Measurements from ENCODE around the gene SASS6. TPM values are rescaled to one million over a fixed set of nuclear protein-coding genes. Genes with fewer than 3 reads are reported as not detected.

Gene SASS6
- total RNA-seq, 6 experiments from 2014 or later: 2.8 to 4.8 (median 4.2) TPM

- H3K27me3 Mint-ChIP-seq (ENCODE audit: insufficient read depth): no peaks in the 10 kb centered on the region; the same call in 1 of the 2 replicates
- no peaks in the 10 kb centered on the region for H3K9me3 Mint-ChIP-seq
- H3K27ac Mint-ChIP-seq: no peak overlapping the region
- H3K4me1 Mint-ChIP-seq (ENCODE audit: low read depth): no peaks in the 10 kb centered on the region
- H3K4me3 Mint-ChIP-seq: no peak overlapping the region
- no peaks in the 10 kb centered on the region for H3K36me3 Mint-ChIP-seq (ENCODE audit: low read depth)
- TF ChIP-seq CTCF (IDR thresholded peaks at IDR 0.05): no peak
- DNase-seq: no peak
These were observed 31.5 kb upstream of the SASS6 start for GRCh38 chr1:100164216-100164615.

DNA sequence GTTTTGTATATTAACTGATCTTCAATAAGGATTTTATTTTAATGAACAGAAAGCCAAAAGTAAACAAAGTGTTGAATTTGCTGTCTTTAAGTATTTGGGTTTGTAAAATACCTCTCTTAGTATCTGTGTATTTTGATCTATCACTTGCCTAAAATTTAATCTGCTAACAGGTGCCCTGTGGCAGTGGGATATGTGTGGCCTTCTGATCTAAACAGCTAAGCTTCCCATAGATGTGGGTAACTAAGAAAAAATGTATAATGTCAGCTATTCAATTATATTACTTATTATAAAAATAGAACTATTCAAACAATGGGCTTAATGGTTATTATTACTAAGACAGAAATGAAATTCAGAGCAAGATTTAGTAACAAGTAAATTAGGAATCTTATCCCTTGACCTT lies 30.2 kb upstream of the SASS6 start:
- Mint-ChIP-seq H3K4me1 (ENCODE audit: low read depth) (no peaks in the 10 kb centered on the region), H3K27ac (no peak overlapping the region), H3K27me3 (ENCODE audit: insufficient read depth) (no peaks in the 10 kb centered on the region; the same call in 1 of the 2 replicates), H3K36me3 (ENCODE audit: low read depth) (no peaks in the 10 kb centered on the region), H3K9me3 (no peaks in the 10 kb centered on the region), H3K4me3 (no peak overlapping the region)
- no peak for DNase-seq
- no peak for TF ChIP-seq CTCF (IDR thresholded peaks at IDR 0.05)

DNA sequence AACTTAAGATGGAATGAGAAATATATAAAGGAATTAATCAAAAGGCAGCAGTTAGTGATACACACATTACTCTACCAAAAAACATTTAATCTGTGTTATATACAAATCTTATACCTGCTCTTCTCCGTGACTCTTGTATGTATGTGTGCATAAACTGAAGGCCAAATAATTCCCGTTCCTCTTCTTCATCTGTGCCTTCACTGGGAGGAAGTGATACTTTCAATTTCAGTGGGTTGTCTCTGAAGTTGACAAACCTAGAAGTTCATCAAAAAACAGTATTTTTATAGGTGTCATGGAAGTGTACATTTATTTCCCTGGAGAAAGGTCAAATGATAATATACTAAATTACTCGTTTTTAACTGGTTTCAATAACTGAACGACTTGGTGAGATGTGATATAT lies 19.5 kb upstream of the SASS6 start:
- Mint-ChIP-seq H3K27me3 (ENCODE audit: insufficient read depth) (no peaks in the 10 kb centered on the region), H3K36me3 (ENCODE audit: low read depth) (peaks cover 10% of the 10 kb centered on the region; the same call in 1 of the 2 replicates), H3K9me3 (no peaks in the 10 kb centered on the region), H3K4me3 (no peak overlapping the region), H3K4me1 (ENCODE audit: low read depth) (no peaks in the 10 kb centered on the region), H3K27ac (no peak overlapping the region)
- DNase-seq: no peak
- no peak for TF ChIP-seq CTCF (IDR thresholded peaks at IDR 0.05)

DNA sequence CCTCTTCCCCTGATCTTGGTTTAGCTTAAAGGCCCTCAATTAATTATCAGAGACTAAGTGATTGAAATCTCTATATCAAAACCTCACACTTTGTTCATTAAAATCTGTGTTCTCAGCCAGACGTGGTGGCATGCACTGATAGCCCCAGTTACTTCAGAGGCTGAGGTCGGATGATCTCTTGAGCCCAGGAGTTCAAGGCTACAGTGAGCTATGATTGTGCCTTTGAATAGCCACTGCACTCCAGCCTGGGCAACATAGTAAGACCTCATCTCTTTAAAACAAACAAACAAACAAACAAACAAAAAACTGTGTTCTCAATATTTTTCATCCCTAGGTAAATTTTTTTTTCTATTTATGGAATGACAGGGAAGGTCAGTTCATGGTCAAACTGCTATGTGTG lies 18.9 kb upstream of the SASS6 start:
- no peak overlapping the region for H3K4me3 Mint-ChIP-seq
- no peak for DNase-seq
- H3K27me3 Mint-ChIP-seq (ENCODE audit: insufficient read depth): no peaks in the 10 kb centered on the region
- H3K4me1 Mint-ChIP-seq (ENCODE audit: low read depth): no peaks in the 10 kb centered on the region
- peaks cover 10% of the 10 kb centered on the region; the same call in 1 of the 2 replicates for H3K36me3 Mint-ChIP-seq (ENCODE audit: low read depth)
- no peak overlapping the region for H3K27ac Mint-ChIP-seq
- TF ChIP-seq CTCF (IDR thresholded peaks at IDR 0.05): no peak
- no peaks in the 10 kb centered on the region for H3K9me3 Mint-ChIP-seq

GRCh38 chr1:100147875-100148274 lies 15.1 kb upstream of the SASS6 start:
- no peak overlapping the region for H3K27ac Mint-ChIP-seq
- 0 out of 2 replicates have a peak, but pooled peaks have one; percentile 17 for TF ChIP-seq CTCF (IDR thresholded peaks at IDR 0.05)
- no peak for DNase-seq
- peaks cover 15% of the 10 kb centered on the region for H3K36me3 Mint-ChIP-seq (ENCODE audit: low read depth)
- no peak overlapping the region for H3K4me3 Mint-ChIP-seq
- no peaks in the 10 kb centered on the region for H3K9me3 Mint-ChIP-seq
- H3K4me1 Mint-ChIP-seq (ENCODE audit: low read depth): peaks cover 13% of the 10 kb centered on the region
- no peaks in the 10 kb centered on the region for H3K27me3 Mint-ChIP-seq (ENCODE audit: insufficient read depth)

GRCh38 chr1:100146958-100147357 lies 14.2 kb upstream of the SASS6 start:
- Mint-ChIP-seq H3K27ac (no peak overlapping the region), H3K36me3 (ENCODE audit: low read depth) (peaks cover 16% of the 10 kb centered on the region), H3K4me1 (ENCODE audit: low read depth) (peaks cover 13% of the 10 kb centered on the region), H3K9me3 (no peaks in the 10 kb centered on the region), H3K27me3 (ENCODE audit: insufficient read depth) (no peaks in the 10 kb centered on the region), H3K4me3 (no peak overlapping the region)
- TF ChIP-seq CTCF (IDR thresholded peaks at IDR 0.05): no peak
- DNase-seq: no peak
